LNCaP clone FGC (cell line): ENCODE measurements around the gene LIF.

Experiments
- DNase-seq: peaks from one replicate; pipeline ENCODE4 v3.0.0-alpha.2; 2011; ENCODE audit warnings: low read depth
- H3K4me3 ChIP-seq: 2 replicates; pipeline ENCODE4 v1.5.1; 2011; ENCODE audit warnings: mild to moderate bottlenecking, low read depth, low read length, control low read depth
- CTCF ChIP-seq: IDR thresholded peaks from 2 replicates; pipeline ENCODE4 v1.5.1; 2012; ENCODE audit warnings: mild to moderate bottlenecking; ENCODE audit not compliant: control insufficient read depth, insufficient read depth; ENCODE audit errors: extremely low read depth

LIF gene

GRCh38 chr22:30245985-30246813 is at the start of gene LIF:
TSS of gene LIF (minus strand) at chr22:30246759. CDS start at chr22:30246695, 64 bp downstream.
- H3K4me3 ChIP-seq: peak within 1 kb of the TSS; percentile 67
- no peak for DNase-seq
- peak; percentile 21; the same call in 1 of the 2 replicates for TF ChIP-seq CTCF

GRCh38 chr22:30296324-30296723 is 49.8 kb upstream of the LIF start:
- no peak for TF ChIP-seq CTCF

GRCh38 chr22:30295576-30295975 is 49.0 kb upstream of the LIF start:
- no peak overlapping the region for H3K4me3 ChIP-seq
- TF ChIP-seq CTCF: no peak
- DNase-seq: no peak

More at GRCh38 chr22:30296324-30296723, 49.8 kb upstream of the LIF start:
- no peak for DNase-seq
- no peak overlapping the region for H3K4me3 ChIP-seq

- DNase-seq: no peak
- H3K4me3 ChIP-seq: no peak overlapping the region
- no peak for TF ChIP-seq CTCF
Observed at GRCh38 chr22:30294830-30295229, 48.3 kb upstream of the LIF start.

- no peak overlapping the region for H3K4me3 ChIP-seq
- no peak for DNase-seq
- TF ChIP-seq CTCF: no peak
Observed at GRCh38 chr22:30294066-30294465, 47.5 kb upstream of the LIF start.

- TF ChIP-seq CTCF: no peak
- DNase-seq: no peak
- no peak overlapping the region for H3K4me3 ChIP-seq
Observed at GRCh38 chr22:30293026-30293425, 46.5 kb upstream of the LIF start.
